Measurements from ENCODE around the gene CFAP20DC. TPM values are rescaled to one million over a fixed set of nuclear protein-coding genes. Genes with fewer than 3 reads are reported as not detected.
"Not testable (repeated sequence)": the region's sequence is repeated elsewhere in the genome, so short reads cannot be mapped to it uniquely, and the experiment has no call there.

Gene CFAP20DC
- total RNA-seq (not detected), polyA plus RNA-seq (under 1 TPM; 0.03 TPM)
- long read RNA-seq, donor 1, result 0 reads
- long read RNA-seq, donor 2, result 0 reads

GRCh38 chr3:59049671-59050331 is at the start of gene CFAP20DC:
TSS of gene CFAP20DC (minus strand) at chr3:59050025. CDS start at chr3:59049631, 394 bp downstream.
- H3K9me3 ChIP-seq, result no peaks in the 10 kb centered on the region
- H3K36me3 ChIP-seq (ENCODE audit: insufficient read depth in 1 of 2, low read depth in 1 of 2), result no peaks in the 10 kb centered on the region
- peak; percentile 69 to 92 (median 88) for ATAC-seq
- no peaks in the 10 kb centered on the region for H3K4me1 ChIP-seq
- intact Hi-C loops (cut with DNase I), result loop anchor here in 1 of 2 donors (10.0 kb wide), 1 partner anchor 405 kb away; no protein-coding TSS in a partner anchor
- WGBS, 3 donors, result 2 to 3% (median 2%) methylated on average over 42 to 60 of the region's 60 CpGs
- peaks cover 0 to 2% (median 0%) of the 10 kb centered on the region in 3 donors for H3K27me3 ChIP-seq (ENCODE audit: insufficient read depth in 3 of 3, low read length in 2 of 3)
- peak; percentile 89 to 93 for DNase-seq
- H3K27ac ChIP-seq, result no peak within 1 kb of the TSS
- peak within 1 kb of the TSS; percentile 66 for H3K4me3 ChIP-seq
- TF ChIP-seq, protein P1, sequence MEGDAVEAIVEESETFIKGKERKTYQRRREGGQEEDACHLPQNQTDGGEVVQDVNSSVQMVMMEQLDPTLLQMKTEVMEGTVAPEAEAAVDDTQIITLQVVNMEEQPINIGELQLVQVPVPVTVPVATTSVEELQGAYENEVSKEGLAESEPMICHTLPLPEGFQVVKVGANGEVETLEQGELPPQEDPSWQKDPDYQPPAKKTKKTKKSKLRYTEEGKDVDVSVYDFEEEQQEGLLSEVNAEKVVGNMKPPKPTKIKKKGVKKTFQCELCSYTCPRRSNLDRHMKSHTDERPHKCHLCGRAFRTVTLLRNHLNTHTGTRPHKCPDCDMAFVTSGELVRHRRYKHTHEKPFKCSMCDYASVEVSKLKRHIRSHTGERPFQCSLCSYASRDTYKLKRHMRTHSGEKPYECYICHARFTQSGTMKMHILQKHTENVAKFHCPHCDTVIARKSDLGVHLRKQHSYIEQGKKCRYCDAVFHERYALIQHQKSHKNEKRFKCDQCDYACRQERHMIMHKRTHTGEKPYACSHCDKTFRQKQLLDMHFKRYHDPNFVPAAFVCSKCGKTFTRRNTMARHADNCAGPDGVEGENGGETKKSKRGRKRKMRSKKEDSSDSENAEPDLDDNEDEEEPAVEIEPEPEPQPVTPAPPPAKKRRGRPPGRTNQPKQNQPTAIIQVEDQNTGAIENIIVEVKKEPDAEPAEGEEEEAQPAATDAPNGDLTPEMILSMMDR (IDR thresholded peaks at IDR 0.05), result no peak

- H3K36me3 ChIP-seq (ENCODE audit: insufficient read depth in 1 of 2, low read depth in 1 of 2); H3K27me3 ChIP-seq (ENCODE audit: insufficient read depth in 3 of 3, low read length in 2 of 3); DNase-seq; intact Hi-C loops (cut with DNase I); H3K4me3 ChIP-seq; H3K4me1 ChIP-seq; ATAC-seq; H3K9me3 ChIP-seq; H3K27ac ChIP-seq: not testable (repeated sequence)
- whole genome bisulfite sequencing, 3 donors, result 55 to 70% (median 63%) methylated on average over 1 of the region's 1 CpG
Observed at GRCh38 chr3:59098516-59098915, 48.7 kb upstream of the CFAP20DC start.

DNA sequence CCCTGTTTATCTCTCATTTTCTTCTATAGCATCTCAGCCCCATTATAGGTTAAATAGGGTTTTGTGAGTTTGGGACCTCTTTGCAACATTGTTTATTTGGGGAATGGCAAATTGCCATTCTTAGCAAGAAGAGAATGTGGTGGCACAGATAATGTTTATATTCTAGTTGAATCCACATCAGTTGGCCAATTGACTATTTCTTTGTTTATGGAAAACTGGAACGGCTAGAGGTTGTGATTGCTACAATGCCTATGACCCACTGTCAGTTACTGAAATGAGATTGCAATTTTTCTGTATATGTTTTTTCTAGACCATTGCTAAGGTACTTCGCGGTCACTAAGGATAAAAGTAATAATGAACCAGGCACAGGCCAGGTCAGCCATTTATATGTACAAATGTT is 44.6 kb upstream of the CFAP20DC start:
- no peaks in the 10 kb centered on the region for H3K9me3 ChIP-seq
- 93 to 94% (median 93%) methylated on average over 3 of the region's 3 CpGs for WGBS, 3 donors
- no peaks in the 10 kb centered on the region for H3K27me3 ChIP-seq (ENCODE audit: insufficient read depth in 3 of 3, low read length in 2 of 3)
- intact Hi-C loops (cut with DNase I), result no loop called here
- ATAC-seq (no peak), DNase-seq (no peak)
- H3K27ac ChIP-seq, result no peak overlapping the region
- H3K4me3 ChIP-seq, result no peak overlapping the region
- no peaks in the 10 kb centered on the region for H3K36me3 ChIP-seq (ENCODE audit: insufficient read depth in 1 of 2, low read depth in 1 of 2)
- H3K4me1 ChIP-seq, result no peaks in the 10 kb centered on the region
- TF ChIP-seq, protein P1 (IDR thresholded peaks at IDR 0.05), result no peak

DNA sequence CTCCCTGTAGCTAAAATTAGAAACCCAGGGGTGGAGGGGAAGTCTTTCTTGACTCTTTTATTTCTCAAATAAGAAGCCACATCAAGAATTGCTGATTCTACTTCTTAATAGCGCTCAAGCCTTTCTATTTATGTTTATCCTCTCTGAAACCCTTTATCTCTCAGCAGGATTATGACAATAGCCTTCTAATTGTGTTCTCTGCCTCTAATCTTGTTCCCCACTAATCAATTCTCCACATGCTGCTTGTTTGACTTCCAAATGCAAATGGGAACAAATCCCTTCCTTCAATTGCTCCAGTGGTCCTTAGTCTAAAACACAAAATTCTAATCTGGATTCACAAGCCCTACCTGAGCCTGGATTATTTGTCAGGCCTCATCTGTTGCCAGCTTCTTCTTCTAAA is 43.7 kb upstream of the CFAP20DC start:
- intact Hi-C loops (cut with DNase I), result no loop called here
- H3K36me3 ChIP-seq (ENCODE audit: insufficient read depth in 1 of 2, low read depth in 1 of 2), result no peaks in the 10 kb centered on the region
- H3K9me3 ChIP-seq, result no peaks in the 10 kb centered on the region
- H3K27ac ChIP-seq, result no peak overlapping the region
- ATAC-seq (no peak), DNase-seq (no peak)
- H3K4me1 ChIP-seq, result no peaks in the 10 kb centered on the region
- TF ChIP-seq, protein P1 (IDR thresholded peaks at IDR 0.05), result no peak
- no peaks in the 10 kb centered on the region for H3K27me3 ChIP-seq (ENCODE audit: insufficient read depth in 3 of 3, low read length in 2 of 3)
- WGBS, 3 donors, result 71 to 92% (median 76%) methylated on average over 1 of the region's 1 CpG
- no peak overlapping the region for H3K4me3 ChIP-seq

DNA sequence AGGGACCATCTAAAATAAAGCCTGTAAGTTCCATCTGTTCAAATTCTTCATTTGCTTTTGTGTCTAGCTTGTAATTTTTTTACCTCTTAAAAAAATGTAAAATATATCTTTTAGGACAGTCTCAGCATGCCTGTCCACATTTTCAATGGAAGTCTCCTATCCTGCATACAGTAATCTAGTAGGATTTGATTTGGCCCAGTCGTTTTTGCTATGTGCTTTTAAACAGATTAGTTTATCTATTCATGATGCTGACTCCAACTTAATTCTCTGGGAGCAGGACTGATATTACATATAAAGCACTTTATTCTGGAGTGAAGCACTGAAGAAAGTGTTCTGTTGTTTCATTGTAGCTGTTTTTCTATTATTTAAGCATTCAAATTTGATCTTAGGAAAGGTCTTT is 38.9 kb upstream of the CFAP20DC start:
- DNase-seq (no peak), ATAC-seq (no peak)
- WGBS, 3 donors, result 47 to 54% (median 50%) methylated on average over 1 of the region's 1 CpG
- H3K4me3 ChIP-seq, result no peak overlapping the region
- TF ChIP-seq, protein P1 (IDR thresholded peaks at IDR 0.05), result no peak
- intact Hi-C loops (cut with DNase I), result no loop called here
- H3K36me3 ChIP-seq (ENCODE audit: insufficient read depth in 1 of 2, low read depth in 1 of 2), result no peaks in the 10 kb centered on the region
- H3K27me3 ChIP-seq (ENCODE audit: insufficient read depth in 3 of 3, low read length in 2 of 3), result no peaks in the 10 kb centered on the region
- no peaks in the 10 kb centered on the region for H3K9me3 ChIP-seq
- no peak overlapping the region for H3K27ac ChIP-seq
- H3K4me1 ChIP-seq, result no peaks in the 10 kb centered on the region
